ENCODE measurements around the gene HDLBP.

- TF ChIP-seq CTCF (IDR thresholded peaks at IDR 0.05 in 2 of 3, conservative IDR thresholded peaks at IDR 0.05 in 1 of 3; ENCODE audit: control insufficient read depth in 2 of 3, extremely low read depth in 1 of 3, insufficient read depth in 1 of 3, low read depth in 3 of 3, low read length in 3 of 3) (no peak), ZNF274 (IDR thresholded peaks at IDR 0.05; ENCODE audit: insufficient read depth, insufficient read length) (no peak), KDM1A (IDR thresholded peaks at IDR 0.05; ENCODE audit: borderline replicate concordance) (no peak), POLR2AphosphoS2 (IDR thresholded peaks at IDR 0.05; ENCODE audit: low read depth, low read length) (no peak), SMARCA5 (IDR thresholded peaks at IDR 0.05) (no peak), RFX5 (IDR thresholded peaks at IDR 0.05; ENCODE audit: low read depth, low read length) (no peak), BHLHE40 (IDR thresholded peaks at IDR 0.05; ENCODE audit: borderline replicate concordance in 1 of 2, low read depth in 2 of 2, low read length in 1 of 2) (no peak), FOXK2 (IDR thresholded peaks at IDR 0.05) (no peak), STAT1 (conservative IDR thresholded peaks at IDR 0.05) (no peak), SP1 (IDR thresholded peaks at IDR 0.05; ENCODE audit: low read depth, low read length) (no peak), YBX1 (IDR thresholded peaks at IDR 0.05) (no peak), EGR1 (IDR thresholded peaks at IDR 0.05; ENCODE audit: borderline replicate concordance in 1 of 2, low read depth in 2 of 2, low read length in 2 of 2) (no peak), MTA3 (IDR thresholded peaks at IDR 0.05; ENCODE audit: borderline replicate concordance, low read length) (no peak)
Observed at GRCh38 chr2:241187101-241187917, 128.2 kb downstream of the HDLBP start.

Data from GM12878 (cell line).